SK-N-MC (cell line): ENCODE results near the gene RCOR3.
"Not testable (repeated sequence)": the region's sequence is repeated elsewhere in the genome, so short reads cannot be mapped to it uniquely, and the experiment has no call there.

Source experiments
- DNase-seq: peaks from one replicate; pipeline ENCODE4 v3.0.0-alpha.2; 2011; ENCODE audit warnings: low read depth, low spot score
- H3K27ac ChIP-seq: fragments of 200-600 bp; sonication (generic); 2 replicates; pipeline ENCODE4 v1.5.1; 2016; ENCODE audit warnings: mixed run types
- H3K36me3 ChIP-seq: fragments of 200-600 bp; sonication (generic); 2 replicates; pipeline ENCODE4 v1.6.1; 2017; ENCODE audit warnings: antibody characterized with exemption, low read length, mixed read lengths; ENCODE audit not compliant: insufficient read depth
- H3K4me3 ChIP-seq: fragments of 200-600 bp; sonication (generic); 2 replicates; pipeline ENCODE4 v1.5.1; 2016
- H3K9ac ChIP-seq: fragments of 200-600 bp; sonication (generic); 2 replicates; pipeline ENCODE4 v1.8.0; 2017; ENCODE audit warnings: mixed run types, mixed read lengths; ENCODE audit not compliant: insufficient read length
- H3K9me3 ChIP-seq: fragments of 200-600 bp; sonication (generic); 2 replicates; pipeline ENCODE4 v1.6.1; 2017; ENCODE audit warnings: low read depth, mild to moderate bottlenecking, antibody characterized with exemption, low read length, moderate library complexity, mixed read lengths
- EZH2 ChIP-seq: fragments of 200-600 bp; sonication (generic); IDR thresholded peaks from one replicate; pipeline ENCODE4 v1.6.1; 2017; ENCODE audit warnings: antibody characterized with exemption
- FOXP2 ChIP-seq: optimal IDR thresholded peaks from 2 replicates; pipeline ENCODE3; 2011; ENCODE audit warnings: mild to moderate bottlenecking, moderate library complexity; ENCODE audit not compliant: insufficient read depth; ENCODE audit errors: extremely low read length, control extremely low read depth
- POLR2AphosphoS5 ChIP-seq: IDR thresholded peaks from 2 replicates; pipeline ENCODE4 v1.6.1; 2012; ENCODE audit warnings: mild to moderate bottlenecking, low read depth, low read length, borderline replicate concordance

The RCOR3 gene

DNA sequence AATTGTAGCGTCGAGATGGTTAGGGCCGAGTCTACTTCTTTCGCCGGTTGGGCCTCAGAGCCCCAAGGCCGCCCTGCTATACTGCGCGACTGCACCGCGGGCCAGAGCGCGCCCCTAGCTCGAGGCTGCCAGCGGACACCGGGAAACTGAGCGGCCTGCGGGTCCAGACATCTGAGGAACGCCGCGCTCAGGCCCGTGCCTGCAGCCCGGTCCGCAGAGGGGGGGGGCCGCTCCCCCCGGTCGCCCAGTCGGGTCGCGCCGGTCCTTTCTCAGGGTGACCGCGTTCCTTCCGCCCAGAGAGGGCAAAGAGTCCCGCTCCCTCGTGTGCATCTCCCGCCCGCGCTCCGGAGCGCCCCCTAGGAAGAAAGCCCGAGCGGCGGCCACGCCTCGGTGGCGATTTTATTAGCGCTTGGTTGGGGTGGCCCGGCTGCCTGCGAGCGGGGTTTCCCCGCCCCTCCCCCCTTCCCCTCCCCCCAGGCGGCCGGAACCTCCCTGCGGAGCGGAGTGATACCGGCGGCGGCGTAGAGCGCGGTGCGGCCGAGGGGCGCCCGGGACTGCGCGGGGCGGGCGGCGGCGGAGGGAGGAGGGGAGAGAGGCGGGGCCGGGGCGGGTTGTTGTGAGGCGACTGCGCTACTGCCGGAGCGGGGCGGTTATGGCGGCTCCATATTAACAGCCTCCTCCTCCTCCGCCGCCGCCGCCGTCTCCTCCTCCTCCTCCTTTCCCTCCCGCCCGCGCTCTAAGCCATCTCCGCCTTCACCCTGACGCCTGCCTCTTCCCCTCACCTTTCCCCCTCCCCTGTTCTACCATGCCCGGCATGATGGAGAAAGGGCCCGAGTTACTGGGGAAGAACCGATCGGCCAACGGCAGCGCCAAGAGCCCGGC lies at the start of gene RCOR3:
Gene RCOR3 (plus strand): TSS at position 611 of the 882 bp plus-strand sequence. CDS start 195 bp downstream, at position 806.
- Histone ChIP-seq H3K4me3 (peak within 1 kb of the TSS; percentile 98), H3K27ac (peak within 1 kb of the TSS; percentile 99), H3K9me3 (no peaks in the 10 kb centered on the region), H3K36me3 (peaks cover 8% of the 10 kb centered on the region), H3K9ac (peak within 1 kb of the TSS; percentile 98)
- DNase-seq, result no peak
- TF ChIP-seq POLR2AphosphoS5, result peak; percentile 56
- no peak for TF ChIP-seq EZH2

DNA sequence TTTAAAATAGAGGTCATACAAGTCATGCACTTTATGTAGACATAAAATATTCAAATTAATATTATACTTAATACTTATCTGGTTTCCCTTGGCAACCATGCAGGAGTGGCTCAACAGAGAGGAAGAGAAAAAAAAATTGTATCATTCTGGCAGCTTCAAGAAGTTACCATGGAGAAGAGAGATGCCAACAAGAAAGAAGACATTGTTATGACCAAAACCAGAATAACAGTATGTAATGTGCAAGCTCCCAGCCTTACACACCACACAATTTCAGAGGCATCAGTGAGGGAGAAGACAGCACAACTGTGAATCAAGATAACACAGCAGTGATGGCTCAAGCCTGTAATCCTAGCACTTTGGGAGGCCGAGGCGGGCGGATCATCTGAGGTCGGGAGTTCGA lies 49.1 kb upstream of the RCOR3 start:
- TF ChIP-seq FOXP2 (no peak), EZH2 (no peak), POLR2AphosphoS5 (no peak)
- DNase-seq, result no peak
- Histone ChIP-seq H3K9me3 (no peaks in the 10 kb centered on the region), H3K36me3 (no peaks in the 10 kb centered on the region), H3K4me3 (no peak overlapping the region), H3K9ac (no peak overlapping the region), H3K27ac (no peak overlapping the region)

DNA sequence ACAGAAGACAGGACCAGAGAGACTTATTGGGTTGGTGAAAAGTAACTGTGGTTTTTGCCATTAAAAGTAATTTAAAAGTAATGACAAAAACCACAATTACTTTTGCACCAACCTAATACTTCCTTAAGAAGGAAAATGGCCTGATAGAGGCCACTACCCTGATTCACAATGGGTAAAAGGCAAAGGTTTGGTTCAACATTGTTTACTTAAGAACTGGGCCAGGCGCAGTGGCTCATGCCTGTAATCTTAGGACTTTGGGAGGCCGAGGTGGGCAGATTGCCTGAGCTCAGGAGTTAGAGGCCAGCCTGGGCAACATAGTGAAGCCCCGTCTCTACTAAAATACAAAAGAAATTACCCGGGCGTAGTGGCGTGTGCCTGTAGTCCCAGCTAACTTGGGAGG lies 48.2 kb upstream of the RCOR3 start:
- H3K4me3 ChIP-seq, result no peak overlapping the region
- no peaks in the 10 kb centered on the region for H3K36me3 ChIP-seq
- H3K9me3 ChIP-seq, result no peaks in the 10 kb centered on the region
- DNase-seq, result no peak
- H3K27ac ChIP-seq, result no peak overlapping the region
- H3K9ac ChIP-seq, result no peak overlapping the region
- TF ChIP-seq POLR2AphosphoS5 (no peak), FOXP2 (no peak), EZH2 (no peak)

DNA sequence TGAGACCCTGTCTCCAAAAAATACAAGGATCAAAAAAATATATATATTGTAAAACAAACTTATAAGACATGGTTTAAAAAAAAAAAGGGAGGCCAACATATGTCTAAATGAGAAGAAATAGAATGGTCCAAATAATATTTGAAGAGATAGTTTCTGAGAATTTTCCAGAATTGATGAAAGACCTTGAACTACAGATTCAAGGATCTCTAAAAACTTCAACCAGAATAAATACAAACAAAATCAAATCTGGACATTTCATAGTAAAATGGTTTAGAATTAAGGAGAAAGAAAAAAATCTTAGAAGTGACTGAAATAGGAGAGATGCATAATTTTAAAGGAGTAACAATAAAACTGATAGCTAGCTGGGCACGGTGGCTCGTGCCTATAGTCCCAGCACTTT lies 45.5 kb upstream of the RCOR3 start:
- no peaks in the 10 kb centered on the region for H3K36me3 ChIP-seq
- H3K27ac ChIP-seq, result no peak overlapping the region
- no peaks in the 10 kb centered on the region for H3K9me3 ChIP-seq
- no peak for TF ChIP-seq EZH2
- no peak for TF ChIP-seq FOXP2
- TF ChIP-seq POLR2AphosphoS5, result no peak
- H3K9ac ChIP-seq, result no peak overlapping the region
- DNase-seq, result no peak
- H3K4me3 ChIP-seq, result no peak overlapping the region

DNA sequence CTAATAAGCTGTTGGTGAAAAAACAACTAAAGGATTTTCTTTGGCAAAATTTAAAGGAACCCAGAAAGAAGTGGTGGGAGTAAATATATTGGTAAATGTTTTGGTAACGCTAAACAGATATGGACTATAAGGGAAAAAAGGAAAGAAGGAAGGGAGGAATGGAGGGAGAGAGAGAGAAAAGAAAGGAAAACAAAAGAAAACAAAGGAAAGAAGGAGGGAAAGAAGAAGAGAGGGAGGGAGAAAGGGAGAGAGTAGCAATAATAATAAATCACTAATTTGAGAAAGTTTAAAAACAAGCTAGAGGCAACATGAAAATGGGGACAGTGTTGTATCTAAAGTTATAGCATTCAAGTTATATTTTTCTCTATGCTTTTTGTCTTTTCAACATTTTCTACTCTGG lies 43.6 kb upstream of the RCOR3 start:
- Histone ChIP-seq H3K4me3 (no peak overlapping the region), H3K9me3 (no peaks in the 10 kb centered on the region), H3K9ac (no peak overlapping the region), H3K36me3 (no peaks in the 10 kb centered on the region), H3K27ac (no peak overlapping the region)
- no peak for DNase-seq
- no peak for TF ChIP-seq FOXP2
- TF ChIP-seq POLR2AphosphoS5, result no peak
- no peak for TF ChIP-seq EZH2

DNA sequence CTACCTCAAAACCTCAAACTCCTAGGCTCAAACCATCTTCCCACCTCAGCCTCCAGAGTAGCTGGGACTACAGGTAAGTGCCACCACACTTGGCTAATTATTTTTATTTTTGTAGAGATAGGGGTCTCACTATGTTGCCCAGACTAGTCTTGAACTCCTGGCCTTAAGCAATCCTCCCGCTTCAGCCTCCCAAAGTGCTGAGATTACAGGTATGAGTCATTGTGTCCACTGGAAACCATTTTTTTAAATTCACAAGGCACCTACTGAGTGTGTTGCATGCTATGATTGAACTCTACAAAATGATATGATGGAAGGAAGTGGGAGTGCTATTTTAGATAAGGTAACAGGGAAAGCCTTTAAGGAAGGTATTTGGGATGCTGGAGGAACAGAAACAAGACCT lies 41.8 kb upstream of the RCOR3 start:
- Histone ChIP-seq H3K9ac (no peak overlapping the region), H3K36me3 (no peaks in the 10 kb centered on the region), H3K4me3 (no peak overlapping the region), H3K9me3 (no peaks in the 10 kb centered on the region), H3K27ac (no peak overlapping the region)
- no peak for DNase-seq
- no peak for TF ChIP-seq POLR2AphosphoS5

DNA sequence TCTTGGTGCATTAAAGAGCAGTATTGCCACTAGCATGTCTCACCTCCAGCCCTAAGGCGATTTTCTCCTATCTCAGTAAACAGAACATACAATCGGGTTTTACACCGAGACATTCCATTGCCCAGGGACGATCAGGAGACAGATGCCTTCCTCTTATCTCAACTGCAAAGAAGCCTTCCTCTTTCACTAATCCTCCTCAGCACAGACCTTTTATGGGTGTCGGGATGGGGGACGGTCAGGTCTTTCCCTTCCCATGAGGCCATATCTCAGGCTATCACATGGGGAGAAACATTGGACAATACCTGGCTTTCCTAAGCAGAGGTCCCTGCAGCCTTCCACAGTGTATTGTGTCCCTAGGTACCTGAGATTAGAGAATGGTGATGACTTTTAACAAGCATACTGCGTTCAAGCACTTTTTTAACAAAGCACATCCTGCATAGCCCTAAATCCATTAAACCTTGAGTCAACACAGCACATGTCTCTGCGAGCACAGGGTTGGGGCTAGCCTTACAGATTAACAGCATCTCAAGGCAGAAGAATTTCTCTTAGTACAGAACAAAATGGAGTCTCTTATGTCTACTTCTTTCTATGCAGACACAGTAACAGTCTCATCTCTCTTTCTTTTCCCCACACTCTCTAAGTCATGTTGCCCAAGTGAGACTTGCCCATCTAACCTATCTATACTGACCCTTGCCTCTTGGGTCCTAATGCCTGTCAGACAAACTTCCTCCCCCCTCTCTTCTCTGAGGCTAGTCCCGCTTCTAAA lies 36.5 kb upstream of the RCOR3 start:
- not testable (repeated sequence) for DNase-seq, H3K9ac ChIP-seq, H3K27ac ChIP-seq, H3K4me3 ChIP-seq, H3K36me3 ChIP-seq, H3K9me3 ChIP-seq

DNA sequence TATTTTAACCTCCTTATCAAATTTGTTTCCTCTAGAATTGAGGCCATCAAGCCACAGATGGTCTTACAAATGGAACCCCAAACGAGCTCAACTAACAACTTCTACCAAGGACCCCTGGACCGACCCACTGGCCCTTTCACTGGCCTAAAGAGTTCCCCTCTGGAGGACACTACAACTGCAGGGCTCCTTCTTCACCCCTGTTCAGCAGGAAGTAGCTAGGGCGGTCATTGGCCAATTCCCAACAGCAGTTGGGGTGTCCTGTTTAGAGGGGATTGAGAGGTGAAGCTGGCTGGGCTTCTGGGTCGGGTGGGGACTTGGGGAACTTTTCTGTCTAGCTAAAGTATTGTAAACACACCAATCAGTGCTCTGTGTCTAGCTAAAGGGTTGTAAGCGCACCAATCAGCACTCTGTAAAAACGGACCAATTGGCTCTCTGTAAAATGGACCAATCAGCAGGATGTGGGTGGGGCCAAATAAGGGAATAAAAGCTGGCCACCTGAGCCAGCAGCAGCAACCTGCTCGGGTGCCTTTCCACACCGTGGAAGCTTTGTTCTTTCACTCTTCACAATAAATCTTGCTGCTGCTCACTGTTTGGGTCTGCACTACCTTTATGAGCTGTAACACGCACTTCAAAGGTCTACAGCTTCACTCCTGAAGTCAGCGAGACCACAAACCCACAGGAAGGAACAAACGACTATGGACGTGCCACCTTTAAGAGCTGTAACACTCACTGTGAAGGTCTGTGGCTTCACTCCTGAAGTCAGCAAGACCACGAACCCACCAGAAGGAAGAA lies 30.4 kb upstream of the RCOR3 start:
- H3K9ac ChIP-seq, DNase-seq, H3K27ac ChIP-seq, H3K4me3 ChIP-seq, H3K9me3 ChIP-seq, H3K36me3 ChIP-seq: not testable (repeated sequence)
